ENCODE results near the gene TSC22D3. TPM values are rescaled to one million over a fixed set of nuclear protein-coding genes. Genes with fewer than 3 reads are reported as not detected.

TSC22D3 gene
- total RNA-seq, 1 donor from 2014 or later: 31.1 TPM

DNA sequence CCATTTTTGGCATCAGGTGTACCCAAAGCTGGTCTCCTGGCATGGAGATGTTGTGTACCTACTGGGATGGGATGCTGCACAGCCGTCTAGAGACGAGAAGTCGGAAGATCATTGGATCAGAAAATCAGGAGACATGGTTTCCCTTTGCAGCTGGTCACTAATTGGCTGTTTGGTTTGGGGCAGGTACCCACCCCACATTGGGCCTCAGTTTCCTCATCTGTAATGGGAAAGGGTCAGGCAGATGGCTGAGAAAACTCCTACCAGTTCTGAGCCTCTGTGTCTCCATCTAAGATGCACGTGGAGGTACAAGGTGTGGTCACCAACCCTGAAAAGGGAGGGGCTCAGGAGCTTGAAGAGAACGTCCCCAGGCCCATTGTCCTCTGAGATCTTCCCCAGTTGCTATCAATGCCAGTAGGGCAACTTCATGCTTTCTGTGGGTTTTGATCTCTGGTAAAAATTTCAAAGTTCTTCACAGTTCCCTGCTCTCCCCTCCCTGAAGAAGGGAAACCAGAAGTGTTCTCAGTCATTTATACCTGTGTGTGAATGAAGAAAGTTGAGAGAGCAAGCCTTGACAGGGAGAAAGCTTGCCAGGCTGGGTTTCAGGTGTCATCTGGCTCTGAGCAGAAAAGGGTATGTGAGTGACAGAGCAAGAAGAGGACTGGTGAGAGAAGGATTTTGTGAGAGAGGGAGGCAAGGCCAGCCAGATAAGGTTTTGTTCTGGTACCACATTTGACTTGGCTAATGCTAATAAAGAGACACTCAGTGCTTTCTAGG, 15.1 kb downstream of the TSC22D3 start:
- DNase-seq (ENCODE audit: extremely low read depth, low read depth, low spot score): no peak

GRCh38 chrX:107758231-107758766, 17.3 kb downstream of the TSC22D3 start:
- no peak for DNase-seq (ENCODE audit: extremely low read depth, low read depth, low spot score)

DNA sequence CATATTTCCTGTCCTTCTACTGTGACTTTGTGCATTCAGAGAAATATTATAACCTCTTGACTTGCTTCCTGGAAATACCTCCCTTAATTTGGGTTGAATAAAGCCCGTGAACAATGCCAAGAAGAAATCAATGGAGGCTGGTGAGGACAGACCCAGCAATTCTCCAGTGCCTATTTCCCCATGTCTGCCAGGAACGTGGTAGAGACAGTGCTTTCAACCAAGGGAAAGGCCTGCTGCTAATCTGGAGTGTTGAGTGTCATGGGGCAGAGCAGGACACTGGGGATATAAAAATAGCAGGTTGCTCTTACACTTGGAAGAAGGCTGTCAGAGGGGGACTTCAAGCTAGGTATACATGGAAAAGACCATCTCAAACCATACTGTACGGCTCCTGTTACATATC, 19.9 kb downstream of the TSC22D3 start:
- DNase-seq (ENCODE audit: extremely low read depth, low read depth, low spot score): no peak

GRCh38 chrX:107753187-107753586, 22.4 kb downstream of the TSC22D3 start:
- DNase-seq (ENCODE audit: extremely low read depth, low read depth, low spot score): no peak

DNA sequence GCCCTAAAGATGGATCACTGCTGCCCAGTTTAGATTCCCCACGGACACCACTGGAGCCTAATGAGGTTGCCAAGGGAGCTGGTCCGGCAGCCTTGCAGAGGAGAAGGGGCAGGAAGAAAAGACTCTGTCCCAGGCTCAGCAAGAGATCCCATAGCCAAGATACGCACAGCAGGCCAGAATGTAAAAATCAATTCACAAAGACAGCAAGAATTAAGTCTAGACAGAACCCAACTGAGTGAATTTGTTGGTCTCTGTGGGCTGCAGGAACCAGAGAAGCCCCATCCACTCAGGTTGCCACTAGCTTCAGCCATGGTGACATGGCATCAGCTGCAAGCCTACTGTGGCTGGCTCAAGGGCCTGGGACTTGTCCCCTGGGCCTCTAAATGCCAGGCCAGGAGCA, 22.9 kb downstream of the TSC22D3 start:
- no peak for DNase-seq (ENCODE audit: extremely low read depth, low read depth, low spot score)

DNA sequence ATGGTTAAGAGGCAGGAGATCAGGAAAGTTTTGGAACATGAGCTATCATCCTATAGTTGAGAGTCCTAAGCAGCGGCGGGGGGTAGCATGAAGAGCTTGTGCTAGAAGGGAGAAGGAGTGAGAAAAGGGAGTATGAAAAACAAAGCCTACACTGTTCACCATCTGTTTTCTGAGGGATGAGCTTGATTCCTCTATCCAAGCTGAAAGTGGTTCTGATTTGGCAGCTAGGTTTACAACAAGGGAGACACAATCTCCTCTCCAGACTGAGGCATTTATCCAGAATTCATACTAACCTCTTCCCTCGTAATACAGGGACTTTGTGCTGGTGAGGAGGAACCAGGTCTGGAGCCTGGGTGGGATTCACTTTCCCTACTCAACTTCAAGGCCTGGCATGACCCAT, 23.5 kb downstream of the TSC22D3 start:
- no peak for DNase-seq (ENCODE audit: extremely low read depth, low read depth, low spot score)

- no peak for DNase-seq (ENCODE audit: extremely low read depth, low read depth, low spot score)
Measured at GRCh38 chrX:107750861-107751445, 24.6 kb downstream of the TSC22D3 start.

DNA sequence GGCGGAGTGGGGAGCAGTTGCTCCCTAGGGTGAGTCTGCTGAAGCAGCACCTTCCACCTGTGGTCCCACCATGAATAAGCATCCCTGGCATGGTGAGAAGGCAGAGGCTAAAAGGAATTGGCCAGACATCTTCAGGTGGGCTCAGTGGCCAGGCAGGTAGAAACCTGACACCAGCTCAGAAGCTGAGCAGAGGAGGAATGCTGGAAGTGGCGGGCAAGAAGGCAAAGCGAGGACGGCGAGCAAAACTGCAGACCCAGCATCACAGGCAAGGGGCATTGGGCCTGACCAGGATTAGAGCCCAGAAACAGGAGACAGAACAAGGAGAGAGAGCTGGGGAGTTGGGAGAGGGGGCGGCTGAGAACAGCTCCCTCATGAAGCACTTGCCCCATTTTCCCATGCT, 25.3 kb downstream of the TSC22D3 start:
- DNase-seq (ENCODE audit: extremely low read depth, low read depth, low spot score): no peak

DNA sequence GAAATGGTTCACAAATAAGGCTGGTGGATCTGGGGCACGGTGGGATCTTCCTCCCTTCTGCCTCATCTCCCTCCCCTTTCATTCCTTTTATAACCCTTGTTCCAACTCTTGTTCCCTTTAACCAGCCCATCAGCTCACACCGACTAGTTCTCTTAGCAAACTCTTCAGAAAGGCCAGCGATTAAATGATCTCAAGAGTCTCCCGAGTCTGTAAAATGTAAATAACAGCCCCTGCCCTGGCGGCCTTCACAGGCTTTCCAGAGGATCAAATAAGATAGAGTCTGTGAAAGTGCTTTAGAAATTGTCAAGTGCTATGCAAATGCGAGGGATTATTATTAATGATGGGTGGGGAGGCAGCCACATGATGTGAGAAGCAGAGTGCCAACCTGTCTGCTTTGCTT, 27.1 kb downstream of the TSC22D3 start:
- no peak for DNase-seq (ENCODE audit: extremely low read depth, low read depth, low spot score)

GRCh38 chrX:107747596-107748161, 27.9 kb downstream of the TSC22D3 start:
- no peak for DNase-seq (ENCODE audit: extremely low read depth, low read depth, low spot score)

GRCh38 chrX:107744868-107745267, 30.7 kb downstream of the TSC22D3 start:
- no peak for DNase-seq (ENCODE audit: extremely low read depth, low read depth, low spot score)

GRCh38 chrX:107743995-107744394, 31.6 kb downstream of the TSC22D3 start:
- DNase-seq (ENCODE audit: extremely low read depth, low read depth, low spot score): no peak

DNA sequence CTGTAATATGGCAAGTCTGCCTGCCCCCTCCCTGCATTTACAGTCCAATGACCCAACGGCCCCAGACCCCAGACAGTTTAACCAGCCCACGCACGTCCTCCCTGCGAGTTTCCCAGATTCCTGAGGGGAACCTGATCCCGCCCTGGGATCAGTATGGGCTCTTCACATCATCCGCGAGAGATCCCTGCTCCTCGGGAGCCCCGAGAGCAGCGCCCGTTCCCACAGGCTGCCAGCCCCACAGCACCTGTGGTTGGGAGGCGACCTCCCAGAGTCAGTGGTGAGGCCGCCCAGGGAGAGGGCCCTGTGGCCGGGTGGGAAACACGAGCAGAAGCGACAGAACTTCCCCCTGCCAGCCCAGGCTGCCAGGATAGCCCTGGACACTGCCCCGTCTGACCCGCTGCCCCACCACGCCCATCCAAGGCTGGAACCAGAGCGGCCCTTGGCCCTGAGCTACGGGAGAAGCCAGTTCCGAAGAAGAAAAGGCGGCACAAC, 32.8 kb downstream of the TSC22D3 start:
- no peak for DNase-seq (ENCODE audit: extremely low read depth, low read depth, low spot score)

- no peak for DNase-seq (ENCODE audit: extremely low read depth, low read depth, low spot score)
Measured at GRCh38 chrX:107741404-107741790, 34.2 kb downstream of the TSC22D3 start.

DNA sequence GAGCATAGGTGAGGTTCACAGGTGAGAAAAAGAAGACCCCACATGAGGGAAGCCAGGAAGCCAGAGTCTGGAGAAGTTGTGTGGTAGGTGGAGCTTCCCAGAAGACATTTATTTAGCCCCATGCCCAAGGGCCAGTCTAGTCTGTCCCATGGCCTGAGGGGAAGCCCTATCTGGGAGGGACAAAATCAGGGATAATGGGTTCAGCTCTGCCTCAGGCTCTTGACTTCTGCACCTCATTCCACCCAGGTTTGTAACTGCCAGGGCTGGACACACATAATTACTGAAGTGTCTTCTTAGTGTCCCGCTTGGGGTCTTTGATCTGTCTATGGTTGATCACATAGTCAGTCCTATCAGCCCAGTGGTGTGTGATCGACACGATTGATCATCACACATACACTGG, 36.0 kb downstream of the TSC22D3 start:
- DNase-seq (ENCODE audit: extremely low read depth, low read depth, low spot score): no peak

GRCh38 chrX:107738768-107739167, 36.8 kb downstream of the TSC22D3 start:
- no peak for DNase-seq (ENCODE audit: extremely low read depth, low read depth, low spot score)

- DNase-seq (ENCODE audit: extremely low read depth, low read depth, low spot score): no peak
Measured at GRCh38 chrX:107738272-107738671, 37.3 kb downstream of the TSC22D3 start.

GRCh38 chrX:107736781-107737531, 38.6 kb downstream of the TSC22D3 start:
- DNase-seq (ENCODE audit: extremely low read depth, low read depth, low spot score): no peak

DNA sequence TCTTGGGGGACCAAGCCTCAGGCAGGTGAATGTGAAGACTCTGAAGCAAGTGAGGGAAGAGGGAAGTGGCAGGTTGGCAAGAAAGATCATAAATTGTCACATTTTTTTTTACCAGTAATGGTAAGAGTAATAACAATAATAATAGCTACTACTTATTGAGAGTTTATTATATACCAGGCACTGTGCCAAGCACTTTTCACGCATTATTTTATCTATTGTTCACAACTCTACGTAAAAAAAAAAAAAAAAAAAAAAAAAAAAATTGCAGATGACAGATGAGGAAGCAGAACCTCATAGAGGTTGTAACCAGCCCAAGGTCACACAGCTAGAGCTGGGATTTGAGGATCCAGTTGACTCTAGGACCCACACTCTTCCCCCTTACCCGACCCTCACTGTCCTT, 40.9 kb downstream of the TSC22D3 start:
- no peak for DNase-seq (ENCODE audit: extremely low read depth, low read depth, low spot score)

GRCh38 chrX:107733686-107734085, 41.9 kb downstream of the TSC22D3 start:
- no peak for DNase-seq (ENCODE audit: extremely low read depth, low read depth, low spot score)

DNA sequence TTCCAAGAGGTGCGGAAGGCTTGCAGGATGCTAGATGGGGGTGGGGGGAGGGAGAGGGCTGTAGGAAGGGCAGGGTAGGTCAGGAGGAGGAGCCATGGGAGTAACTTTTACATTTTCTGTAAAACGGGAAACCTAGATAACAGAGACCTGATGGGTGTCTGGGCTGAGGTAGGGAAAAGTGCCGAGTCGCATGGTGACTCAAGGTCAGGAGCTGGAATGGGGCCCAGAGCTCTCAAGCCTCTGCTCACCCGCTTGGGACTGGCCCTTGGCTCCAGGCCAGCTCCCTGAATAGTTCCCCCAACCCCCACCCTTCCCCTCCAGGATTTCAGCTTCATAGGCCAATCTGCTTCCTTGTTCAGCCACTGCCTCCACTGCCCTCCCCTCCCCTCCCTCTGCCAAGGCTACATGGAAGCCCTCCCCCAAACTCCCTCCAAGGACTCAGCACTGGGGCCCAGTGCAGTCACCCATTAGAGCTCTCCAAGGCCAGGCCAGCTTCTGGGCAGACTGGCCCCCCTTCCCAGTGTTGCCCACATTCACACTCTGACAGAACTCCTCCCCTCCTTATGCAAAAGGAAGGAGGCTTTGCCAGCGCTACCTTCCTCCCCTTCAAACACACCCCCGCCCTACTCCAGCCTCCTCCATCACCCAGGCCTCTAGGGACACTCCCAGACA, 43.6 kb downstream of the TSC22D3 start:
- no peak for DNase-seq (ENCODE audit: extremely low read depth, low read depth, low spot score)

All from glomerular endothelial cell (primary cell).